Measurements from ENCODE around the gene DCAF12. TPM values are rescaled to one million over a fixed set of nuclear protein-coding genes. Genes with fewer than 3 reads are reported as not detected.

The DCAF12 gene
- total and polyA plus RNA-seq, 2 of the 4 experiments (the other 2 are of a cell fraction) = 7.2 to 17.1 TPM

DNA sequence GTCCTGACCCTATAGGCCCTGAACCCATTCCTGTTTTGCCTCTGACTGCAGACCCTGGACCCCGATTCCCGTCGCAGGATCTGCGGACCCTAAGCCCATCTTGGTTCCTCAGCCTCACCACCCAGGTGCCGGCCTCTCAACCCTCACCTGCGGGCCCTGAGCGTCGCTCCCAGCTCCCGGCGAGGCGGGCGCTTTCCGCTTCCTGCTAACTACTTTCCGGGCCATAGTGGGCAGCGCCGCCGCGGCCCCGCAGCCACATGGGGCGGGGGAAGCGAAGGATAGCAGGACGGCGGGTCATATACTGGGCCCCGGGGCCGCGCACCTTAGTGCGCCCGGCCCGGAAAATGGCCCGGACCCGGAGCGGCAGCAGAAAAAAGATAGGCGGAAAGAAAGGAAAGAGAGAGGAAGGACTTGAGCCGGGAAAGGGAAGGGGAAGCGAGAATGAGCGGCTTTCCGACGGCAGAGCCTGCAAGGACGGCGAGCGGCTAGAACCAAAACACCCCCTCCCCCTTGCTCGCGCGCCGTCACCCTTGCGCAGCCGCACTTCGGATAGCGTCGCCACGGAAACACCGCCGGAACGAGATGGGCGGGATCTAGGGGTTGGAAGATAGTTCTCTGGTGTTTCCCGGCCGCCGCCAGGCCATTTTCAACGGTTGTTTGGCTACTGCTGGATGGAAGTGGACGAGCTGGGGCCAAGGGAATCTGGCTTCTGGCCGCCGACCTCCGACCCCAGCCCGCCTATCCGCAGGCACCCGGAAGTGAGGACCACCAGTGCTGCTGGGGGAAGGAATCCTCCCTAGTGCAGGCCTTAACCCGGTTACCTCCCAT, at the start of gene DCAF12 (continued):
- no peak for TF ChIP-seq RCOR1 (IDR thresholded peaks at IDR 0.05; ENCODE audit: insufficient replicate concordance, low read length)

DNA sequence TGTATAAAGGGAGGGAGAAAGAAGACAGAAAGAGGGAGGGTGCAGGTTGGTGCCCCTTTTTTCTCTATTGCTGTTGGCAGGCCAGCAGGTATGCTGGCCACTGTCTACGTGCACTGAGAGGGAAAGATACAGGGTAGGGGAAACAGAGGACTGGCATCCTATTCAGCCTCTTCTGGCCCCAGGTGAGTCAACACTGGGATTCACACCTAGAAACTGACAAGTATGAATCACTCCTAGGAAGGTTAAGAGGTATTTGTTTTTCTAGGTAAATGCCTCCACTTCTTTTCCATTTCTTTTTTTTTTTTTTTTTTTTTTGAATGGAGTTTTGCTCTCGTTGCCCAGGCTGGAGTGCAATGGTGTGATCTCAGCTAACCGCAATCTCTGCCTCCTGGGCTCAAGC, 49.6 kb upstream of the DCAF12 start:
- Histone ChIP-seq H2AFZ (replicated peaks; ENCODE audit: low read length, poor library complexity) (no peak overlapping the region), H2BK5ac (ENCODE audit: low read depth, low read length, poor library complexity, severe bottlenecking) (no peak overlapping the region), H3K18ac (ENCODE audit: low read depth, low read length) (no peak overlapping the region), H2BK120ac (ENCODE audit: low read depth, low read length) (no peak overlapping the region), H2BK20ac (ENCODE audit: low read depth, low read length) (no peak overlapping the region), H4K5ac (ENCODE audit: low read depth, low read length) (no peak overlapping the region), H2BK15ac (ENCODE audit: low read depth, low read length) (no peak overlapping the region), H3K27me3 (ENCODE audit: control insufficient read depth, insufficient read depth, low read length) (no peaks in the 10 kb centered on the region), H3K36me3 (ENCODE audit: control insufficient read depth, insufficient read depth, low read length) (no peaks in the 10 kb centered on the region), H3K23ac (ENCODE audit: low read depth, low read length) (no peak overlapping the region), H3K9ac (ENCODE audit: low read depth, low read length) (no peak overlapping the region), H3K79me1 (ENCODE audit: low read depth in 1 of 2, low read length in 2 of 2) (peaks cover 3 to 12% of the 10 kb centered on the region in 2 experiments), H4K20me1 (ENCODE audit: insufficient read depth, low read length) (0 out of 2 replicates have a peak, but pooled peaks cover 2% of the 10 kb centered on the region), H3K9me1 (ENCODE audit: insufficient read depth, low read length) (no peaks in the 10 kb centered on the region), H3K4me3 (ENCODE audit: insufficient read depth, low read depth, low read length) (no peak overlapping the region), H3K4me1 (ENCODE audit: control insufficient read depth, insufficient read depth, low read length) (no peaks in the 10 kb centered on the region), H3K4me2 (ENCODE audit: low read depth, low read length) (no peak overlapping the region), H3K14ac (replicated peaks; ENCODE audit: low read depth, low read length) (no peak overlapping the region), H4K91ac (ENCODE audit: insufficient read depth, low read depth, low read length) (no peak overlapping the region), H3K56ac (ENCODE audit: extremely low read depth, insufficient read depth, low read length) (no peak overlapping the region), H4K8ac (ENCODE audit: low read depth in 2 of 2, low read length in 2 of 2) (no peak overlapping the region), H2AK9ac (replicated peaks; ENCODE audit: low read depth, low read length, poor library complexity) (no peak overlapping the region), H3K4ac (ENCODE audit: low read depth, low read length) (no peak overlapping the region), H2AK5ac (ENCODE audit: low read depth, low read length) (no peak overlapping the region), H3K9me3 (ENCODE audit: control insufficient read depth, insufficient read depth, low read length) (no peaks in the 10 kb centered on the region), H3K27ac (ENCODE audit: insufficient read depth, low read length) (no peak overlapping the region)
- intact Hi-C loops (cut with micrococcal nuclease) = no loop called here
- in situ Hi-C loops (cut with MboI; ENCODE audit: low sequenced_read_pairs) = no loop called here
- CTCF ChIA-PET = no interaction called here
- BruUV-seq (replicated peaks) = no TSS peak
- POLR2A ChIA-PET (ENCODE audit: unreplicated experiment) = no interaction called here
- no peak for DNase-seq
- ATAC-seq (ENCODE audit: low read depth) = no peak
- WGBS, 2 experiments (ENCODE audit: extremely low coverage in 2 of 2, insufficient read length in 1 of 2) = no CpG with 5 or more reads among the region's 3 CpGs
- dilution Hi-C loops (cut with HindIII; ENCODE audit: low sequenced_read_pairs, unreplicated experiment) = no loop called here
- no peak for TF ChIP-seq SMC3 (IDR thresholded peaks at IDR 0.05; ENCODE audit: low read depth, low read length)
- no peak for TF ChIP-seq MXI1 (IDR thresholded peaks at IDR 0.05; ENCODE audit: borderline replicate concordance, low read depth, low read length)
- TF ChIP-seq CHD1 (IDR thresholded peaks at IDR 0.05; ENCODE audit: low read depth, low read length) = no peak
- no peak for TF ChIP-seq BHLHE40 (IDR thresholded peaks at IDR 0.05; ENCODE audit: low read depth, low read length)
- no peak for TF ChIP-seq RCOR1 (IDR thresholded peaks at IDR 0.05; ENCODE audit: insufficient replicate concordance, low read length)
- no peak for TF ChIP-seq CEBPB (IDR thresholded peaks at IDR 0.05; ENCODE audit: low read depth, low read length)
- no peak for TF ChIP-seq NFE2L2 (IDR thresholded peaks at IDR 0.05; ENCODE audit: low read depth, low read length)
- TF ChIP-seq, protein P1, sequence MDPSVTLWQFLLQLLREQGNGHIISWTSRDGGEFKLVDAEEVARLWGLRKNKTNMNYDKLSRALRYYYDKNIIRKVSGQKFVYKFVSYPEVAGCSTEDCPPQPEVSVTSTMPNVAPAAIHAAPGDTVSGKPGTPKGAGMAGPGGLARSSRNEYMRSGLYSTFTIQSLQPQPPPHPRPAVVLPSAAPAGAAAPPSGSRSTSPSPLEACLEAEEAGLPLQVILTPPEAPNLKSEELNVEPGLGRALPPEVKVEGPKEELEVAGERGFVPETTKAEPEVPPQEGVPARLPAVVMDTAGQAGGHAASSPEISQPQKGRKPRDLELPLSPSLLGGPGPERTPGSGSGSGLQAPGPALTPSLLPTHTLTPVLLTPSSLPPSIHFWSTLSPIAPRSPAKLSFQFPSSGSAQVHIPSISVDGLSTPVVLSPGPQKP (IDR thresholded peaks at IDR 0.05; ENCODE audit: borderline replicate concordance, low read depth, low read length) = no peak
- no peak for TF ChIP-seq RFX5 (IDR thresholded peaks at IDR 0.05; ENCODE audit: low read depth, low read length)
- TF ChIP-seq FOS (IDR thresholded peaks at IDR 0.05; ENCODE audit: low read depth, low read length) = no peak
- TF ChIP-seq POLR2A (IDR thresholded peaks at IDR 0.05; ENCODE audit: low read depth, low read length) = no peak
- no peak for TF ChIP-seq RAD21 (IDR thresholded peaks at IDR 0.05; ENCODE audit: low read length)
- TF ChIP-seq, protein P2, sequence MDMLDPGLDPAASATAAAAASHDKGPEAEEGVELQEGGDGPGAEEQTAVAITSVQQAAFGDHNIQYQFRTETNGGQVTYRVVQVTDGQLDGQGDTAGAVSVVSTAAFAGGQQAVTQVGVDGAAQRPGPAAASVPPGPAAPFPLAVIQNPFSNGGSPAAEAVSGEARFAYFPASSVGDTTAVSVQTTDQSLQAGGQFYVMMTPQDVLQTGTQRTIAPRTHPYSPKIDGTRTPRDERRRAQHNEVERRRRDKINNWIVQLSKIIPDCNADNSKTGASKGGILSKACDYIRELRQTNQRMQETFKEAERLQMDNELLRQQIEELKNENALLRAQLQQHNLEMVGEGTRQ (IDR thresholded peaks at IDR 0.05; ENCODE audit: low read depth, low read length) = no peak
